Measurements from ENCODE around the gene PTCRA.
A peak's percentile ranks its signal among the peaks of the same experiment; 100 is the strongest.
"Not testable (repeated sequence)": the region's sequence is repeated elsewhere in the genome, so short reads cannot be mapped to it uniquely, and the experiment has no call there.

Gene PTCRA

GRCh38 chr6:42890311-42891198, 25.3 kb upstream of the PTCRA start:
- Histone ChIP-seq H3K4me3 (replicated peaks; ENCODE audit: low read depth, low read length) (peak overlapping the region; percentile 95), H3K36me3 (ENCODE audit: control insufficient read depth, insufficient read depth, low read length) (peaks cover 5% of the 10 kb centered on the region), H3K27me3 (replicated peaks; ENCODE audit: control insufficient read depth, insufficient read depth, low read length) (no peaks in the 10 kb centered on the region)
- TF ChIP-seq, protein P1, sequence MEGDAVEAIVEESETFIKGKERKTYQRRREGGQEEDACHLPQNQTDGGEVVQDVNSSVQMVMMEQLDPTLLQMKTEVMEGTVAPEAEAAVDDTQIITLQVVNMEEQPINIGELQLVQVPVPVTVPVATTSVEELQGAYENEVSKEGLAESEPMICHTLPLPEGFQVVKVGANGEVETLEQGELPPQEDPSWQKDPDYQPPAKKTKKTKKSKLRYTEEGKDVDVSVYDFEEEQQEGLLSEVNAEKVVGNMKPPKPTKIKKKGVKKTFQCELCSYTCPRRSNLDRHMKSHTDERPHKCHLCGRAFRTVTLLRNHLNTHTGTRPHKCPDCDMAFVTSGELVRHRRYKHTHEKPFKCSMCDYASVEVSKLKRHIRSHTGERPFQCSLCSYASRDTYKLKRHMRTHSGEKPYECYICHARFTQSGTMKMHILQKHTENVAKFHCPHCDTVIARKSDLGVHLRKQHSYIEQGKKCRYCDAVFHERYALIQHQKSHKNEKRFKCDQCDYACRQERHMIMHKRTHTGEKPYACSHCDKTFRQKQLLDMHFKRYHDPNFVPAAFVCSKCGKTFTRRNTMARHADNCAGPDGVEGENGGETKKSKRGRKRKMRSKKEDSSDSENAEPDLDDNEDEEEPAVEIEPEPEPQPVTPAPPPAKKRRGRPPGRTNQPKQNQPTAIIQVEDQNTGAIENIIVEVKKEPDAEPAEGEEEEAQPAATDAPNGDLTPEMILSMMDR (IDR thresholded peaks at IDR 0.05; ENCODE audit: insufficient read depth, low read length, poor library complexity, severe bottlenecking): no peak
- DNase-seq (ENCODE audit: extremely low read depth, insufficient read length): peak; percentile 92

- TF ChIP-seq, protein P1 (IDR thresholded peaks at IDR 0.05; ENCODE audit: insufficient read depth, low read length, poor library complexity, severe bottlenecking): no peak
- DNase-seq (ENCODE audit: extremely low read depth, insufficient read length): no peak
- Histone ChIP-seq H3K36me3 (ENCODE audit: control insufficient read depth, insufficient read depth, low read length) (no peaks in the 10 kb centered on the region; the same call in 1 of the 2 replicates), H3K27me3 (replicated peaks; ENCODE audit: control insufficient read depth, insufficient read depth, low read length) (no peaks in the 10 kb centered on the region), H3K4me3 (replicated peaks; ENCODE audit: low read depth, low read length) (peak overlapping the region; percentile 95)
Measured at GRCh38 chr6:42891199-42891722, 24.6 kb upstream of the PTCRA start.

- DNase-seq (ENCODE audit: extremely low read depth, insufficient read length); H3K4me3 ChIP-seq (replicated peaks; ENCODE audit: low read depth, low read length); H3K36me3 ChIP-seq (ENCODE audit: control insufficient read depth, insufficient read depth, low read length); H3K27me3 ChIP-seq (replicated peaks; ENCODE audit: control insufficient read depth, insufficient read depth, low read length): not testable (repeated sequence)
Measured at GRCh38 chr6:42894041-42894828, 21.6 kb upstream of the PTCRA start.

GRCh38 chr6:42896178-42896719, 19.6 kb upstream of the PTCRA start:
- H3K36me3 ChIP-seq (ENCODE audit: control insufficient read depth, insufficient read depth, low read length): no peaks in the 10 kb centered on the region
- H3K4me3 ChIP-seq (replicated peaks; ENCODE audit: low read depth, low read length): no peak overlapping the region
- DNase-seq (ENCODE audit: extremely low read depth, insufficient read length): no peak
- TF ChIP-seq, protein P1 (IDR thresholded peaks at IDR 0.05; ENCODE audit: insufficient read depth, low read length, poor library complexity, severe bottlenecking): no peak
- H3K27me3 ChIP-seq (replicated peaks; ENCODE audit: control insufficient read depth, insufficient read depth, low read length): no peaks in the 10 kb centered on the region

GRCh38 chr6:42898891-42899361, 16.9 kb upstream of the PTCRA start:
- Histone ChIP-seq H3K36me3 (ENCODE audit: control insufficient read depth, insufficient read depth, low read length) (no peaks in the 10 kb centered on the region), H3K27me3 (replicated peaks; ENCODE audit: control insufficient read depth, insufficient read depth, low read length) (no peaks in the 10 kb centered on the region), H3K4me3 (replicated peaks; ENCODE audit: low read depth, low read length) (no peak overlapping the region)
- TF ChIP-seq, protein P1 (IDR thresholded peaks at IDR 0.05; ENCODE audit: insufficient read depth, low read length, poor library complexity, severe bottlenecking): peak; percentile 62
- DNase-seq (ENCODE audit: extremely low read depth, insufficient read length): no peak

Measured in GM06990 (cell line).